A549 (cell line): ENCODE results near the gene UGT2B7. TPM values are rescaled to one million over a fixed set of nuclear protein-coding genes. Genes with fewer than 3 reads are reported as not detected.

Experiments used
- ATAC-seq, 2 experiments: fragments of 200-7000 bp in 1 of 2; fragments of >200 bp in 1 of 2; cut with Nextera tagmentation in 1 of 2; cut with Tn5 transposase in 1 of 2; 3 replicates each; pipeline versions ENCODE4 v1.8.0 to v1.9.1; 2018 to 2020; ENCODE audit warnings: mild to moderate bottlenecking in 1 of 2, moderate library complexity in 1 of 2
- CTCF ChIA-PET: fragments of 300-600 bp; sonication (Branson Sonifier 250); formaldehyde crosslinking; extraction: SDS; loops from one replicate; lab custom pipeline; 2021; ENCODE audit warnings: antibody characterized with exemption, inconsistent platforms; lab: Yijun Ruan, JAX
- POLR2A ChIA-PET: fragments of 350-600 bp; formaldehyde crosslinking; extraction: SDS; loops from one replicate; lab custom pipeline; 2021; ENCODE audit warnings: antibody characterized with exemption, inconsistent platforms; lab: Yijun Ruan, JAX
- DNase-seq, 2 experiments: peaks; one replicate each; pipeline versions ENCODE4 v3.0.0 to v3.0.0-alpha.2; 2011 to 2016; ENCODE audit warnings: low read depth in 1 of 2, low spot score in 1 of 2
- FAIRE-seq: peaks from 2 replicates; lab custom pipeline; 2011; peaks lifted over from hg19 to GRCh38; lab: Jason Lieb, UNC
- H3K27ac ChIP-seq, 2 experiments: fragments of >200 bp; sonication (Bioruptor Twin); formaldehyde crosslinking; 3 replicates each; pipeline ENCODE4 v1.5.1; 2016 to 2017
- H3K4me1 ChIP-seq: fragments of >200 bp; sonication (Bioruptor Twin); formaldehyde crosslinking; 3 replicates; pipeline ENCODE4 v1.6.1; 2016
- H3K4me2 ChIP-seq: fragments of >200 bp; sonication (Bioruptor Twin); formaldehyde crosslinking; 3 replicates; pipeline ENCODE4 v1.6.1; 2016
- H3K4me3 ChIP-seq: fragments of >200 bp; sonication (Bioruptor Twin); formaldehyde crosslinking; 3 replicates; pipeline ENCODE4 v1.5.1; 2016
- H3K9me3 ChIP-seq: fragments of >200 bp; sonication (Bioruptor Twin); formaldehyde crosslinking; 3 replicates; pipeline ENCODE4 v1.6.1; 2016
- ATOH8 ChIP-seq: fragments of 250-450 bp; sonication (Bioruptor Pico); IDR thresholded peaks from 2 replicates; pipeline ENCODE4 v1.5.0; 2020; ENCODE audit warnings: low read depth, mild to moderate bottlenecking, moderate library complexity
- BHLHE40 ChIP-seq: IDR thresholded peaks from 2 replicates; pipeline ENCODE4 v1.6.1; 2012; ENCODE audit warnings: low read depth, low read length, inconsistent platforms
- CBX2 ChIP-seq: fragments of 200-600 bp; sonication (generic); IDR thresholded peaks from 2 replicates; pipeline ENCODE4 v1.6.1; 2016; ENCODE audit warnings: low read depth, mild to moderate bottlenecking, borderline replicate concordance
- CEBPB ChIP-seq, 2 experiments: fragments of >200 bp in 1 of 2; sonication (Bioruptor Twin) in 1 of 2; formaldehyde crosslinking in 1 of 2; IDR thresholded peaks; 2 replicates each; pipeline ENCODE4 v1.6.1; 2012 to 2016
- CHD2 ChIP-seq: fragments of 150-350 bp; IDR thresholded peaks from 2 replicates; pipeline ENCODE4 v1.6.1; 2014; ENCODE audit warnings: low read length; ENCODE audit not compliant: partially characterized antibody
- CHD4 ChIP-seq: fragments of 200-600 bp; sonication (generic); IDR thresholded peaks from 2 replicates; pipeline ENCODE4 v1.6.1; 2016; ENCODE audit warnings: antibody characterized with exemption, mild to moderate bottlenecking, borderline replicate concordance
- CTCF ChIP-seq: fragments of >200 bp; sonication (Bioruptor Twin); formaldehyde crosslinking; IDR thresholded peaks from 3 replicates; pipeline ENCODE4 v1.5.1; 2016
- E2F6 ChIP-seq: IDR thresholded peaks from 2 replicates; pipeline ENCODE4 v1.6.1; 2012; ENCODE audit warnings: low read depth, borderline replicate concordance
- EHMT2 ChIP-seq: fragments of 200-600 bp; sonication (generic); IDR thresholded peaks from 2 replicates; pipeline ENCODE4 v1.6.1; 2016; ENCODE audit warnings: antibody characterized with exemption, low read depth, mild to moderate bottlenecking, moderate library complexity
- EP300 ChIP-seq, 2 experiments: fragments of >200 bp; sonication (Bioruptor Twin); formaldehyde crosslinking; IDR thresholded peaks; 2 replicates in 1 of 2; 3 replicates in 1 of 2; pipeline ENCODE4 v1.6.1; 2016 to 2017
- ESRRA ChIP-seq: fragments of 150-350 bp; IDR thresholded peaks from 2 replicates; pipeline ENCODE4 v1.6.1; 2014; ENCODE audit warnings: mild to moderate bottlenecking, low read length, borderline replicate concordance
- FOXS1 ChIP-seq: fragments of 250-450 bp; sonication (Bioruptor Pico); IDR thresholded peaks from 2 replicates; pipeline ENCODE4 v1.5.0; 2020; ENCODE audit warnings: mild to moderate bottlenecking, moderate library complexity
- GATA3 ChIP-seq: IDR thresholded peaks from 2 replicates; pipeline ENCODE4 v1.6.1; 2012; ENCODE audit warnings: borderline replicate concordance
- HMGXB4 ChIP-seq: fragments of 250-450 bp; sonication (Bioruptor Pico); IDR thresholded peaks from 2 replicates; pipeline ENCODE4 v1.5.0; 2021; ENCODE audit warnings: mild to moderate bottlenecking, moderate library complexity, borderline replicate concordance
- JUN ChIP-seq, 2 experiments: fragments of >200 bp; sonication (Bioruptor Twin); formaldehyde crosslinking; IDR thresholded peaks; 2 replicates in 1 of 2; 3 replicates in 1 of 2; pipeline ENCODE4 v1.6.1; 2016 to 2017
- JUNB ChIP-seq: fragments of >200 bp; sonication (Bioruptor Twin); formaldehyde crosslinking; IDR thresholded peaks from 2 replicates; pipeline ENCODE4 v1.6.1; 2016
- KDM1A ChIP-seq: fragments of 200-600 bp; sonication (generic); IDR thresholded peaks from 2 replicates; pipeline ENCODE4 v1.6.1; 2016; ENCODE audit warnings: low read depth, mild to moderate bottlenecking
- MAFK ChIP-seq: fragments of 450-650 bp; IDR thresholded peaks from 2 replicates; pipeline ENCODE4 v1.6.1; 2014; ENCODE audit not compliant: partially characterized antibody
- NFE2L2 ChIP-seq: fragments of 150-350 bp; conservative IDR thresholded peaks from 2 replicates; pipeline ENCODE4 v1.6.1; 2014; ENCODE audit warnings: low read length
- NPAS2 ChIP-seq: fragments of 250-450 bp; sonication (Bioruptor Pico); IDR thresholded peaks from 2 replicates; pipeline ENCODE4 v1.8.0; 2022; ENCODE audit warnings: mild to moderate bottlenecking, moderate library complexity, borderline replicate concordance
- PHF8 ChIP-seq: fragments of 200-600 bp; sonication (generic); IDR thresholded peaks from 2 replicates; pipeline ENCODE4 v1.6.1; 2016; ENCODE audit warnings: low read depth, mild to moderate bottlenecking, antibody characterized with exemption, moderate library complexity, borderline replicate concordance
- POLR2A ChIP-seq: IDR thresholded peaks from 2 replicates; pipeline ENCODE4 v1.6.1; 2012; ENCODE audit warnings: mild to moderate bottlenecking, low read length
- POLR2AphosphoS2 ChIP-seq: conservative IDR thresholded peaks from 2 replicates; pipeline ENCODE4 v1.6.1; 2012; ENCODE audit warnings: low read length, improper control_type of control experiment, inconsistent platforms
- RCOR1 ChIP-seq: fragments of 150-350 bp; IDR thresholded peaks from 2 replicates; pipeline ENCODE4 v1.6.1; 2014; ENCODE audit warnings: antibody characterized with exemption, low read length, low read depth
- REST ChIP-seq: fragments of 200-600 bp; sonication (generic); IDR thresholded peaks from 2 replicates; pipeline ENCODE4 v1.6.1; 2016; ENCODE audit warnings: antibody characterized with exemption, mild to moderate bottlenecking, moderate library complexity
- SMC3 ChIP-seq: fragments of >200 bp; sonication (Bioruptor Twin); formaldehyde crosslinking; IDR thresholded peaks from 3 replicates; pipeline ENCODE4 v1.6.1; 2018; ENCODE audit warnings: inconsistent platforms
- TFCP2L1 ChIP-seq: fragments of 250-450 bp; sonication (Bioruptor Pico); IDR thresholded peaks from 2 replicates; pipeline ENCODE4 v1.5.0; 2021; ENCODE audit warnings: mild to moderate bottlenecking
- TP53 ChIP-seq: fragments of 250-450 bp; sonication (Bioruptor Pico); IDR thresholded peaks from 2 replicates; pipeline ENCODE4 v1.5.0; 2021; ENCODE audit warnings: mild to moderate bottlenecking, moderate library complexity
- ZSCAN20 ChIP-seq: fragments of 250-450 bp; sonication (Bioruptor Pico); IDR thresholded peaks from 2 replicates; pipeline ENCODE4 v1.8.0; 2022; ENCODE audit warnings: mild to moderate bottlenecking, moderate library complexity
- WGBS: methylation state at CpG from one replicate; pipeline ENCODE4 v1.1.6; 2017; ENCODE audit errors: missing lambda C conversion rate; 5-methylcytosine and 5-hydroxymethylcytosine counted together
- polyA plus RNA-seq, 4 experiments: library from polyadenylated mRNA; depleted of rRNA in 3 of 4; stranded (reverse); fragments of >200 nt; fragmentation: RNase III in 1 of 4; extraction: RNeasy Plus Mini Kit Qiagen cat#74134 plus additional on column Dnase treatment in 1 of 4; gene quantifications; 2 replicates in 3 of 4; 3 replicates in 1 of 4; pipeline ENCODE4 v1.2.3, GENCODE V29; 2011 to 2017

Gene UGT2B7
- polyA plus RNA-seq, 2 of the 4 experiments (the other 2 are of a cell fraction) = 0.22 to 0.78 TPM

- ChIA-PET CTCF (no interaction called here), POLR2A (no interaction called here)
- no peak overlapping the region for H3K4me3 ChIP-seq
- WGBS = 78% methylated on average over 3 of the region's 3 CpGs
- H3K4me1 ChIP-seq = peaks cover 37% of the 10 kb centered on the region
- peak overlapping the region; percentile 75 for H3K4me2 ChIP-seq
- FAIRE-seq (no peak), DNase-seq (no peak), ATAC-seq (no peak)
- H3K27ac ChIP-seq = peak overlapping the region; percentile 89 to 90
- H3K9me3 ChIP-seq = peaks cover 7% of the 10 kb centered on the region; the same call in 2 of the 3 replicates
- no peak for TF ChIP-seq PHF8
Observed at GRCh38 chr4:69096810-69097209, 536 bp downstream of the UGT2B7 start.

- ChIA-PET CTCF (interaction anchor here (0.6 to 0.8 kb wide), 2 partner anchors 72 to 337 kb away, joined by 3 read pairs; no protein-coding TSS in a partner anchor), POLR2A (no interaction called here)
- ATAC-seq (no peak), DNase-seq (peak in 1 of 2 experiments; percentile 69), FAIRE-seq (no peak)
- Histone ChIP-seq H3K27ac (peak overlapping the region; percentile 26 to 89; a peak in 3 of 6 replicates), H3K9me3 (peaks cover 2% of the 10 kb centered on the region; the same call in 2 of the 3 replicates)
- 36% methylated on average over 4 of the region's 4 CpGs for WGBS
- TF ChIP-seq CHD4 = no peak
- TF ChIP-seq REST = no peak
- no peak for TF ChIP-seq E2F6
- no peak for TF ChIP-seq KDM1A
- TF ChIP-seq NFE2L2 = no peak
- no peak for TF ChIP-seq TP53
- no peak for TF ChIP-seq JUN (IDR thresholded peaks at IDR 0.05)
- TF ChIP-seq CHD2 = no peak
- TF ChIP-seq HMGXB4 (CRISPR knock-in tag) = no peak
- no peak for TF ChIP-seq POLR2AphosphoS2
- TF ChIP-seq TFCP2L1 (CRISPR knock-in tag) = no peak
- TF ChIP-seq ESRRA = no peak
- TF ChIP-seq CTCF = no peak
- TF ChIP-seq SMC3 = no peak
- peak; percentile 56; the same call in 1 of the 2 replicates for TF ChIP-seq GATA3
- TF ChIP-seq EP300 (IDR thresholded peaks at IDR 0.05) = peak; percentile 37 to 39; a peak in 2 of 5 replicates
- no peak for TF ChIP-seq BHLHE40
- TF ChIP-seq CBX2 = no peak
- no peak for TF ChIP-seq MAFK
- no peak for TF ChIP-seq RCOR1
- TF ChIP-seq EHMT2 = no peak
- no peak for TF ChIP-seq NPAS2 (CRISPR knock-in tag)
- TF ChIP-seq JUNB = peak; percentile 37; the same call in 1 of the 2 replicates
- peak in 1 of 2 experiments; percentile 50; a peak in 2 of 4 replicates for TF ChIP-seq CEBPB (IDR thresholded peaks at IDR 0.05)
- no peak for TF ChIP-seq POLR2A
- TF ChIP-seq ZSCAN20 (CRISPR knock-in tag) = no peak
- TF ChIP-seq FOXS1 (CRISPR knock-in tag) = no peak
- no peak for TF ChIP-seq ATOH8 (CRISPR knock-in tag)
- TF ChIP-seq, all 56 proteins: peak for 4
- Histone ChIP-seq H3K4me3 (no peak overlapping the region), H3K4me2 (peak overlapping the region; percentile 32), H3K4me1 (peaks cover 37% of the 10 kb centered on the region)
Observed at GRCh38 chr4:69098470-69098869, 2.2 kb downstream of the UGT2B7 start.
